IMR-90 (cell line): ENCODE measurements around the gene CFAP92. TPM values are rescaled to one million over a fixed set of nuclear protein-coding genes. Genes with fewer than 3 reads are reported as not detected.
A peak's percentile ranks its signal among the peaks of the same experiment; 100 is the strongest.

ENCODE experiments used
- ATAC-seq: fragments of 200-7000 bp; cut with Tn5 transposase; 2 replicates; pipeline ENCODE4 v1.9.1; 2020; ENCODE audit warnings: low read depth, mild to moderate bottlenecking, moderate library complexity
- BruUV-seq: library from RNA; stranded (reverse); fragments of 400-500 nt; replicated peaks from 2 replicates; lab custom pipeline; 2021; lab: Mats Ljungman, UMichigan
- CTCF ChIA-PET: fragments of 300-600 bp; formaldehyde crosslinking; extraction: SDS; loops from one replicate; lab custom pipeline; 2021; ENCODE audit warnings: antibody characterized with exemption; lab: Yijun Ruan, JAX
- POLR2A ChIA-PET: fragments of 300-600 bp; sonication (Branson Sonifier 250); formaldehyde crosslinking; loops from one replicate; lab custom pipeline; 2022; ENCODE audit warnings: antibody characterized with exemption; ENCODE audit not compliant: unreplicated experiment; lab: Charles Lee
- DNase-seq: peaks from one replicate; pipeline ENCODE4 v3.0.0; 2013
- H2AFZ ChIP-seq: replicated peaks from 2 replicates; pipeline ENCODE3; 2013; ENCODE audit warnings: low read length, mild to moderate bottlenecking; ENCODE audit not compliant: poor library complexity
- H2AK5ac ChIP-seq: 2 replicates; pipeline ENCODE4 v1.6.1; 2013; ENCODE audit warnings: low read depth, low read length, inconsistent platforms
- H2AK9ac ChIP-seq: replicated peaks from 2 replicates; pipeline ENCODE3; 2013; ENCODE audit warnings: mild to moderate bottlenecking, low read depth, low read length, moderate library complexity; ENCODE audit not compliant: poor library complexity
- H2BK120ac ChIP-seq: 2 replicates; pipeline ENCODE4 v1.6.1; 2013; ENCODE audit warnings: low read depth, low read length, inconsistent platforms
- H2BK15ac ChIP-seq: 3 replicates; pipeline ENCODE4 v1.6.1; 2013; ENCODE audit warnings: low read depth, low read length, inconsistent platforms
- H2BK20ac ChIP-seq: 2 replicates; pipeline ENCODE4 v1.6.1; 2013; ENCODE audit warnings: low read depth, mild to moderate bottlenecking, inconsistent platforms, low read length, moderate library complexity
- H2BK5ac ChIP-seq: 2 replicates; pipeline ENCODE4 v1.6.1; 2013; ENCODE audit warnings: mild to moderate bottlenecking, low read depth, low read length, inconsistent platforms; ENCODE audit not compliant: poor library complexity, severe bottlenecking
- H3K14ac ChIP-seq: replicated peaks from 2 replicates; pipeline ENCODE4 v1.6.1; 2013; ENCODE audit warnings: low read depth, low read length, inconsistent platforms
- H3K18ac ChIP-seq: 2 replicates; pipeline ENCODE4 v1.6.1; 2013; ENCODE audit warnings: low read depth, low read length, control low read depth
- H3K23ac ChIP-seq: 2 replicates; pipeline ENCODE4 v1.6.1; 2013; ENCODE audit warnings: low read depth, low read length, inconsistent platforms
- H3K27ac ChIP-seq: 2 replicates; pipeline ENCODE4 v1.5.1; 2013; ENCODE audit warnings: mild to moderate bottlenecking, control low read depth, low read length; ENCODE audit not compliant: insufficient read depth
- H3K27me3 ChIP-seq: 2 replicates; pipeline ENCODE4 v1.6.1; 2013; ENCODE audit warnings: low read length; ENCODE audit not compliant: control insufficient read depth, insufficient read depth
- H3K36me3 ChIP-seq: 2 replicates; pipeline ENCODE4 v1.6.1; 2013; ENCODE audit warnings: low read length, mixed read lengths; ENCODE audit not compliant: control insufficient read depth, insufficient read depth
- H3K4ac ChIP-seq: 2 replicates; pipeline ENCODE4 v1.6.1; 2013; ENCODE audit warnings: low read depth, low read length, inconsistent platforms
- H3K4me1 ChIP-seq: 2 replicates; pipeline ENCODE4 v1.6.1; 2013; ENCODE audit warnings: low read length, mixed read lengths; ENCODE audit not compliant: control insufficient read depth, insufficient read depth
- H3K4me2 ChIP-seq: 2 replicates; pipeline ENCODE4 v1.6.1; 2013; ENCODE audit warnings: low read depth, mild to moderate bottlenecking, control low read depth, low read length, moderate library complexity
- H3K4me3 ChIP-seq: 2 replicates; pipeline ENCODE4 v1.5.1; 2013; ENCODE audit warnings: low read depth, mild to moderate bottlenecking, control low read depth, low read length, moderate library complexity; ENCODE audit not compliant: insufficient read depth
- H3K56ac ChIP-seq: 2 replicates; pipeline ENCODE4 v1.6.1; 2013; ENCODE audit warnings: low read length, inconsistent platforms; ENCODE audit not compliant: insufficient read depth; ENCODE audit errors: extremely low read depth
- H3K79me1 ChIP-seq, 2 experiments: 2 replicates each; pipeline ENCODE4 v1.6.1; 2013; ENCODE audit warnings: low read length in 2 of 2, inconsistent platforms in 1 of 2, low read depth in 1 of 2
- H3K9ac ChIP-seq: 2 replicates; pipeline ENCODE4 v1.6.1; 2013; ENCODE audit warnings: low read depth, low read length, control low read depth
- H3K9me1 ChIP-seq: 2 replicates; pipeline ENCODE4 v1.6.1; 2013; ENCODE audit warnings: low read length, inconsistent platforms; ENCODE audit not compliant: insufficient read depth
- H3K9me3 ChIP-seq: 2 replicates; pipeline ENCODE4 v1.6.1; 2013; ENCODE audit warnings: low read length; ENCODE audit not compliant: control insufficient read depth, insufficient read depth
- H4K20me1 ChIP-seq: 2 replicates; pipeline ENCODE4 v1.6.1; 2013; ENCODE audit warnings: low read length, inconsistent platforms; ENCODE audit not compliant: insufficient read depth
- H4K5ac ChIP-seq: 2 replicates; pipeline ENCODE4 v1.6.1; 2013; ENCODE audit warnings: mild to moderate bottlenecking, low read depth, low read length, control low read depth
- H4K8ac ChIP-seq, 2 experiments: 2 replicates each; pipeline ENCODE4 v1.6.1; 2013; ENCODE audit warnings: low read depth in 2 of 2, low read length in 2 of 2, control low read depth in 1 of 2, inconsistent platforms in 1 of 2
- H4K91ac ChIP-seq: 2 replicates; pipeline ENCODE4 v1.6.1; 2013; ENCODE audit warnings: low read depth, low read length, inconsistent platforms; ENCODE audit not compliant: insufficient read depth
- BHLHE40 ChIP-seq: fragments of 150-350 bp; IDR thresholded peaks from 2 replicates; pipeline ENCODE4 v1.6.1; 2016; ENCODE audit warnings: mild to moderate bottlenecking, low read depth, low read length
- CEBPB ChIP-seq: IDR thresholded peaks from 2 replicates; pipeline ENCODE4 v1.6.1; 2012; ENCODE audit warnings: low read depth, low read length, improper control_type of control experiment
- CHD1 ChIP-seq: IDR thresholded peaks from 2 replicates; pipeline ENCODE4 v1.6.1; 2012; ENCODE audit warnings: low read depth, low read length, improper control_type of control experiment
- CTCF ChIP-seq: conservative IDR thresholded peaks from 2 replicates; pipeline ENCODE4 v1.5.1; 2012; ENCODE audit warnings: mild to moderate bottlenecking, low read depth, low read length, improper control_type of control experiment
- ELK1 ChIP-seq: fragments of 150-350 bp; IDR thresholded peaks from 2 replicates; pipeline ENCODE4 v1.6.1; 2016; ENCODE audit warnings: low read depth, mild to moderate bottlenecking, low read length, moderate library complexity, borderline replicate concordance
- FOS ChIP-seq: fragments of 150-350 bp; IDR thresholded peaks from 2 replicates; pipeline ENCODE4 v1.6.1; 2016; ENCODE audit warnings: low read depth, low read length
- MAFK ChIP-seq: IDR thresholded peaks from 2 replicates; pipeline ENCODE4 v1.6.1; 2012; ENCODE audit warnings: low read depth, low read length, improper control_type of control experiment
- MAZ ChIP-seq: IDR thresholded peaks from 2 replicates; pipeline ENCODE4 v1.6.1; 2012; ENCODE audit warnings: low read depth, mild to moderate bottlenecking, low read length, improper control_type of control experiment, moderate library complexity, borderline replicate concordance
- MXI1 ChIP-seq: IDR thresholded peaks from 2 replicates; pipeline ENCODE4 v1.6.1; 2012; ENCODE audit warnings: low read depth, mild to moderate bottlenecking, low read length, moderate library complexity, borderline replicate concordance
- NFE2L2 ChIP-seq: fragments of 150-350 bp; IDR thresholded peaks from 2 replicates; pipeline ENCODE4 v1.6.1; 2016; ENCODE audit warnings: low read depth, mild to moderate bottlenecking, low read length
- POLR2A ChIP-seq: IDR thresholded peaks from 2 replicates; pipeline ENCODE4 v1.6.1; 2012; ENCODE audit warnings: mild to moderate bottlenecking, low read depth, low read length
- RAD21 ChIP-seq: IDR thresholded peaks from 2 replicates; pipeline ENCODE4 v1.6.1; 2012; ENCODE audit warnings: low read length, improper control_type of control experiment
- RCOR1 ChIP-seq: IDR thresholded peaks from 2 replicates; pipeline ENCODE4 v1.6.1; 2012; ENCODE audit warnings: mild to moderate bottlenecking, low read length, improper control_type of control experiment; ENCODE audit not compliant: insufficient replicate concordance
- RFX5 ChIP-seq: IDR thresholded peaks from 2 replicates; pipeline ENCODE4 v1.8.0; 2012; ENCODE audit warnings: low read depth, mild to moderate bottlenecking, low read length, moderate library complexity
- SMC3 ChIP-seq: fragments of 150-350 bp; IDR thresholded peaks from 2 replicates; pipeline ENCODE4 v1.6.1; 2016; ENCODE audit warnings: low read depth, mild to moderate bottlenecking, antibody characterized with exemption, low read length, moderate library complexity
- USF2 ChIP-seq: fragments of 150-350 bp; IDR thresholded peaks from 2 replicates; pipeline ENCODE4 v1.6.1; 2017; ENCODE audit warnings: mild to moderate bottlenecking, antibody characterized with exemption, low read length, low read depth
- WGBS, 2 experiments: methylation state at CpG; one replicate each; pipeline versions ENCODE4 v1.1.5 to v1.1.7; 2013; ENCODE audit warnings: missing lambda C conversion rate in 2 of 2; ENCODE audit not compliant: insufficient read length in 1 of 2; ENCODE audit errors: extremely low coverage in 2 of 2; 5-methylcytosine and 5-hydroxymethylcytosine counted together
- dilution Hi-C: fragments of 300-500 bp; cut with HindIII; formaldehyde crosslinking; loops from one replicate; pipeline ENCODE4 v1.14.3; 2018; ENCODE audit warnings: low sequenced_read_pairs; ENCODE audit not compliant: unreplicated experiment
- in situ Hi-C: fragments of 300-500 bp; cut with MboI; formaldehyde crosslinking; loops from 3 replicates; pipeline ENCODE4 v1.14.3; 2019; ENCODE audit warnings: low sequenced_read_pairs, inconsistent platforms, mixed read lengths
- intact Hi-C: fragments of 100-400 bp; cut with micrococcal nuclease; formaldehyde crosslinking; loops from 2 replicates; pipeline ENCODE4 v1.10.0; 2022
- polyA plus RNA-seq, 3 experiments: library from polyadenylated mRNA; depleted of rRNA; stranded (reverse); fragments of >200 nt; gene quantifications; 2 replicates each; pipeline ENCODE4 v1.2.3, GENCODE V29; 2012; ENCODE audit warnings: low replicate concordance in 1 of 3
- total RNA-seq: library from RNA; depleted of rRNA; stranded (reverse); fragments of >200 nt; gene quantifications from 2 replicates; pipeline ENCODE4 v1.2.3, GENCODE V29; 2012

Gene CFAP92
- total and polyA plus RNA-seq, 2 of the 4 experiments (the other 2 are of a cell fraction), result not detected

- no peaks in the 10 kb centered on the region for H3K9me3 ChIP-seq
- WGBS, 2 experiments, result 1% methylated on average over 31 of the region's 74 CpGs; no CpG with 5 or more reads in 1 of the 2 experiments
- DNase-seq (no peak), ATAC-seq (peak; percentile 58)
- no peak within 1 kb of the TSS for H3K27ac ChIP-seq
- H3K4me2 ChIP-seq, result peak within 1 kb of the TSS; percentile 56
- in situ Hi-C loops (no loop called here), intact Hi-C loops (no loop called here), dilution Hi-C loops (no loop called here)
- no peak within 1 kb of the TSS for H3K4ac ChIP-seq
- no TSS peak for BruUV-seq
- no peak within 1 kb of the TSS for H4K5ac ChIP-seq
- H2BK15ac ChIP-seq, result no peak within 1 kb of the TSS
- peak within 1 kb of the TSS; percentile 68 for H2AFZ ChIP-seq
- no peak within 1 kb of the TSS for H2AK9ac ChIP-seq
- ChIA-PET CTCF (no interaction called here), POLR2A (no interaction called here)
- no peak within 1 kb of the TSS for H2BK20ac ChIP-seq
- no peaks in the 10 kb centered on the region for H3K36me3 ChIP-seq
- H2AK5ac ChIP-seq, result no peak within 1 kb of the TSS
- H3K4me1 ChIP-seq, result peaks cover 10% of the 10 kb centered on the region
- TF ChIP-seq CHD1 (no peak), ELK1 (no peak), SMC3 (no peak), MXI1 (no peak), FOS (no peak), CTCF (no peak), NFE2L2 (no peak), RAD21 (no peak), MAFK (no peak), USF2 (no peak), BHLHE40 (no peak), POLR2A (no peak), MAZ (no peak; the same call in 1 of the 2 replicates), RCOR1 (no peak), RFX5 (no peak), CEBPB (no peak)
- no peaks in the 10 kb centered on the region; the same call in none of the 2 replicates for H3K9me1 ChIP-seq
- peaks cover 72% of the 10 kb centered on the region for H3K27me3 ChIP-seq
- no peak within 1 kb of the TSS for H4K8ac ChIP-seq
- no peak within 1 kb of the TSS for H2BK120ac ChIP-seq
- H3K9ac ChIP-seq, result no peak within 1 kb of the TSS
- H3K23ac ChIP-seq, result no peak within 1 kb of the TSS
- no peak within 1 kb of the TSS for H3K14ac ChIP-seq
- no peak within 1 kb of the TSS for H3K18ac ChIP-seq
- H2BK5ac ChIP-seq, result no peak within 1 kb of the TSS
- H3K56ac ChIP-seq, result no peak within 1 kb of the TSS
- H4K91ac ChIP-seq, result no peak within 1 kb of the TSS
- no peaks in the 10 kb centered on the region for H4K20me1 ChIP-seq
- H3K4me3 ChIP-seq, result peak within 1 kb of the TSS; percentile 29; the same call in 1 of the 2 replicates
- H3K79me1 ChIP-seq, result no peaks in the 10 kb centered on the region
Measured at GRCh38 chr3:129001101-129001805, 7.4 kb upstream of the CFAP92 start, which contains the start of gene EFCC1. Gene EFCC1, plus strand, starts transcription at chr3:129001304. Its CDS starts 325 bp downstream, at chr3:129001629.
